ENCODE measurements around the gene CKAP5.

The CKAP5 gene

DNA sequence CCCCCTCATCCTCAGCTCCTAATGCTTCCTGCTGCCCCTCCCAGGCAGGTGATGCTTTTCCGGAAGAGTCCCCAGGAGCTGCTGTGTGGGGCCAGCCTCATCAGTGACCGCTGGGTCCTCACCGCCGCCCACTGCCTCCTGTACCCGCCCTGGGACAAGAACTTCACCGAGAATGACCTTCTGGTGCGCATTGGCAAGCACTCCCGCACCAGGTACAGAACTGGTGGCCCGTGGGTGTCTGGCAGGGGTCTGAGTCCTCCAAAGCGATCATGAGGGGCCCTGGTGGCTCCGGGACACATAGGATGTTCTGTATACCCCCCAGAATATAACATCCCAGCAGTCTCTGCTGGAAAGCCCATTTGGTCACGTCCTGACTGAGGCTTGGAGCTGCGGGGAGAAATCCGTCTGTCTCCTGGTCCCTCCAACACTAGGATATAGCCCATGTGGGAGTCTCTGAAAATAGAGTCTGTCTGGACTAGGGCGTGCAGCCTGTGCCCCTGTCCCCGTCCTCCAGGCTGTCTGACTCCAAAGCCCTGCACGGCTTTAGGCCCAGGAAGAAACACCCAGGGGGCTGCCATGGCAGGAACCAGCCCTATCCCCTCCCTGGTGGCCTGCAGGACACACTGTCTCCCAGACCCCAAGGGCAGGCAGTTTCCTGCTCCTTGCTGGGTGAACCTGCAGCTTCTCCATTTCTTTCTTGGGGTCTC is 118.0 kb downstream of the CKAP5 start:
- H3K79me2 ChIP-seq = no peaks in the 10 kb centered on the region
- H3K4me1 ChIP-seq = no peaks in the 10 kb centered on the region
- TF ChIP-seq, protein P1, sequence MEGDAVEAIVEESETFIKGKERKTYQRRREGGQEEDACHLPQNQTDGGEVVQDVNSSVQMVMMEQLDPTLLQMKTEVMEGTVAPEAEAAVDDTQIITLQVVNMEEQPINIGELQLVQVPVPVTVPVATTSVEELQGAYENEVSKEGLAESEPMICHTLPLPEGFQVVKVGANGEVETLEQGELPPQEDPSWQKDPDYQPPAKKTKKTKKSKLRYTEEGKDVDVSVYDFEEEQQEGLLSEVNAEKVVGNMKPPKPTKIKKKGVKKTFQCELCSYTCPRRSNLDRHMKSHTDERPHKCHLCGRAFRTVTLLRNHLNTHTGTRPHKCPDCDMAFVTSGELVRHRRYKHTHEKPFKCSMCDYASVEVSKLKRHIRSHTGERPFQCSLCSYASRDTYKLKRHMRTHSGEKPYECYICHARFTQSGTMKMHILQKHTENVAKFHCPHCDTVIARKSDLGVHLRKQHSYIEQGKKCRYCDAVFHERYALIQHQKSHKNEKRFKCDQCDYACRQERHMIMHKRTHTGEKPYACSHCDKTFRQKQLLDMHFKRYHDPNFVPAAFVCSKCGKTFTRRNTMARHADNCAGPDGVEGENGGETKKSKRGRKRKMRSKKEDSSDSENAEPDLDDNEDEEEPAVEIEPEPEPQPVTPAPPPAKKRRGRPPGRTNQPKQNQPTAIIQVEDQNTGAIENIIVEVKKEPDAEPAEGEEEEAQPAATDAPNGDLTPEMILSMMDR (IDR thresholded peaks at IDR 0.05) = no peak
- H3K36me3 ChIP-seq (ENCODE audit: control insufficient read depth, insufficient read depth, low read length) = no peaks in the 10 kb centered on the region
- no peak overlapping the region for H3K27ac ChIP-seq
- no peak overlapping the region for H3K4me3 ChIP-seq (ENCODE audit: low read depth, low read length)
- H3K27me3 ChIP-seq (ENCODE audit: control insufficient read depth, insufficient read depth, low read length) = no peaks in the 10 kb centered on the region
- H3K9ac ChIP-seq = no peak overlapping the region
- H2AFZ ChIP-seq = no peak overlapping the region
- no peaks in the 10 kb centered on the region for H3K9me3 ChIP-seq (ENCODE audit: control insufficient read depth, low read length)
- H3K4me2 ChIP-seq (ENCODE audit: low read length) = no peak overlapping the region

DNA sequence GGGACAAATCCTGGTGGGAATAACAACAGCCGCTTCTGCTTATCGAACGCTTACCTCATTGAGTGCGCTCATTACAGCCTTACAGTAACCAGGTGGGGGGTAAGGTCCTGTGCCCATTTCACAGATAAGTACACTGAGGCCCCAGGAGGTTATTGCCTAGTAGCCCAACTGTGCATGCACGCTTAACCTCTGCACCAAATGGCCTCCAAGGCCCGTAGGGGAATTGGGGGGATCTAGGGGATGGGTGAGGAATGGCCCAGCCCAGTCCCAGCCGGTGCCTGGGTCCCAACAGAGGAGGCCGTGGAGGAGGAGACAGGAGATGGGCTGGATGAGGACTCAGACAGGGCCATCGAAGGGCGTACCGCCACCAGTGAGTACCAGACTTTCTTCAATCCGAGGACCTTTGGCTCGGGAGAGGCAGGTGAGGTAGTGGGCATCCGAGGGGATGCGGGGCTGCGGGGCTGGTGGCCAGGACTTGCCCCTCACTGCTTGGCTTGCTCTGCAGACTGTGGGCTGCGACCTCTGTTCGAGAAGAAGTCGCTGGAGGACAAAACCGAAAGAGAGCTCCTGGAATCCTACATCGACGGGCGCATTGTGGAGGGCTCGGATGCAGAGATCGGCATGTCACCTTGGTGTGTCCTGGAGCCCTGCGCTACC is 119.7 kb downstream of the CKAP5 start:
- Histone ChIP-seq H3K36me3 (ENCODE audit: control insufficient read depth, insufficient read depth, low read length) (no peaks in the 10 kb centered on the region), H3K4me3 (ENCODE audit: low read depth, low read length) (no peak overlapping the region), H2AFZ (no peak overlapping the region), H3K9me3 (ENCODE audit: control insufficient read depth, low read length) (no peaks in the 10 kb centered on the region), H3K79me2 (no peaks in the 10 kb centered on the region), H3K4me1 (no peaks in the 10 kb centered on the region), H3K27ac (no peak overlapping the region), H3K9ac (no peak overlapping the region), H3K27me3 (ENCODE audit: control insufficient read depth, insufficient read depth, low read length) (no peaks in the 10 kb centered on the region), H3K4me2 (ENCODE audit: low read length) (no peak overlapping the region)
- TF ChIP-seq, protein P1 (IDR thresholded peaks at IDR 0.05) = no peak

DNA sequence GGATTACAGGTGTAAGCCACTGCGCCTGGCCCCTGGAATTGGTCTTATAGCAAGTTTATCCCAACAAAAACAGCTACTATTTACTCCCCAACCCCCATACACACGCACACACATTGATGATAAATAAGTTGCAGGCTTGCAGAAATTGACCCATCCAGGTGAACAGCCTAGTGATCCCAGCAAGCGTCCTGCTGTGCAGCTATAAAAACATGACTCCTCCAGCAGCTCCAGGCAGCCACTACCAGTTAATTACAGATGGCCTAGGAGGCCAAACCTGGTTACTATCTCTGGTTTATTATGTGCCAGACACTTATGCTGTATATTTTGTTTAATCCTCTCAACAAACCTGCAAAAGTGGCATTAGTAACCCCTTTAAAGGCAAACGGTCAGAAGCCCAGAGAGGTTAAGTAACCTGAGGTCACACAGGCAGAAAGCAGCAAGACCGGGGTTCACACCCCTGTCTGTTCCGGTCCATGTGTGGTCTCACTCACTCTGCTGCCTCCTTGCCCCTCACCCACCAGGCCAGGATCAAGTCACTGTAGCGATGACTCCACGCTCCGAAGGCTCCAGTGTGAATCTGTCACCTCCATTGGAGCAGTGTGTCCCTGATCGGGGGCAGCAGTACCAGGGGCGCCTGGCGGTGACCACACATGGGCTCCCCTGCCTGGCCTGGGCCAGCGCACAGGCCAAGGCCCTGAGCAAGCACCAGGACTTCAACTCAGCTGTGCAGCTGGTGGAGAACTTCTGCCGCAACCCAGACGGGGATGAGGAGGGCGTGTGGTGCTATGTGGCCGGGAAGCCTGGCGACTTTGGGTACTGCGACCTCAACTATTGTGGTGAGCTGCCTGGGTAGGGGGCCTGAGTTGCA is 120.5 kb downstream of the CKAP5 start:
- H3K4me3 ChIP-seq (ENCODE audit: low read depth, low read length) = no peak overlapping the region
- no peaks in the 10 kb centered on the region for H3K9me3 ChIP-seq (ENCODE audit: control insufficient read depth, low read length)
- no peaks in the 10 kb centered on the region for H3K79me2 ChIP-seq
- H3K4me1 ChIP-seq = no peaks in the 10 kb centered on the region
- no peak overlapping the region for H3K4me2 ChIP-seq (ENCODE audit: low read length)
- H3K27ac ChIP-seq = no peak overlapping the region
- H3K27me3 ChIP-seq (ENCODE audit: control insufficient read depth, insufficient read depth, low read length) = no peaks in the 10 kb centered on the region
- no peak overlapping the region for H2AFZ ChIP-seq
- TF ChIP-seq, protein P1 (IDR thresholded peaks at IDR 0.05) = no peak
- H3K36me3 ChIP-seq (ENCODE audit: control insufficient read depth, insufficient read depth, low read length) = no peaks in the 10 kb centered on the region
- no peak overlapping the region for H3K9ac ChIP-seq

DNA sequence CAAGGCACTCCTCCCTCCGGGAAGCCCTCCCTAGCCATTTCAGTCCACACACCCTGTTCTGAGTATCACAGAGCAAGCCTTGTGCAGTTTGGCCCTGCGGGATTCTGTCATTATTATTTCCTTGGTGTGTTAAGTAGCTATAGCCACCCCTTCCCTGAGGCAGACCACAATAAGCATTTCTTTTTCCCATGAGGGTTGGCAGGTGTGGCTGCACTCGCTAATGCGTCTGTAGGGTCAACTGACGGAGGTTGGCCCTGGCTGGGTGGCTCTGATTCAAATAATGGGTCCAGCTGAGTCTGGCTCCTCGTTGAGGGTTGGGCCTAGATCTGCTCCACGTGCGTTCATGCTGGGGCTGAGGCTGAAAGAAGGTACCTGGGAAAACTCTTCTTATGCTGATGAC is 122.0 kb downstream of the CKAP5 start:
- no peak overlapping the region for H3K4me3 ChIP-seq (ENCODE audit: low read depth, low read length)
- H3K79me2 ChIP-seq = no peaks in the 10 kb centered on the region
- H3K9me3 ChIP-seq (ENCODE audit: control insufficient read depth, low read length) = no peaks in the 10 kb centered on the region
- H3K4me2 ChIP-seq (ENCODE audit: low read length) = no peak overlapping the region
- H3K27me3 ChIP-seq (ENCODE audit: control insufficient read depth, insufficient read depth, low read length) = no peaks in the 10 kb centered on the region
- no peaks in the 10 kb centered on the region for H3K4me1 ChIP-seq
- TF ChIP-seq, protein P1 (IDR thresholded peaks at IDR 0.05) = no peak
- H3K9ac ChIP-seq = no peak overlapping the region
- no peaks in the 10 kb centered on the region for H3K36me3 ChIP-seq (ENCODE audit: control insufficient read depth, insufficient read depth, low read length)
- H2AFZ ChIP-seq = no peak overlapping the region
- H3K27ac ChIP-seq = no peak overlapping the region
